GM12892 (cell line): ENCODE data around the gene EGFL7.

ENCODE experiments used
- POLR2A ChIP-seq: IDR thresholded peaks from 2 replicates; pipeline ENCODE4 v1.6.1; 2011; ENCODE audit warnings: low read depth, low read length, control low read depth
- POLR2AphosphoS5 ChIP-seq: IDR thresholded peaks from 2 replicates; pipeline ENCODE4 v1.6.1; 2011; ENCODE audit warnings: low read depth, low read length, control low read depth

- TF ChIP-seq POLR2AphosphoS5 (no peak), POLR2A (no peak)
These were observed 31.6 kb downstream of the EGFL7 start for GRCh38 chr9:136694163-136694871.
